Hindlimb muscle (tissue), 1 donor: ENCODE data around the gene CHMP1B. TPM values are rescaled to one million over a fixed set of nuclear protein-coding genes. Genes with fewer than 3 reads are reported as not detected.
A peak's percentile ranks its signal among the peaks of the same experiment; 100 is the strongest.
"Not testable (repeated sequence)": the region's sequence is repeated elsewhere in the genome, so short reads cannot be mapped to it uniquely, and the experiment has no call there.

Experiments used
- DNase-seq: peaks from one replicate; pipeline ENCODE4 v3.0.0-alpha.2; 2013
- polyA plus RNA-seq: library from polyadenylated mRNA; unstranded; fragments of 120-200 nt; gene quantifications from one replicate; pipeline ENCODE4 v1.2.1, GENCODE V29; 2013; ENCODE audit not compliant: insufficient read length

Gene CHMP1B
- polyA plus RNA-seq, 1 donor = 22.3 TPM

DNA sequence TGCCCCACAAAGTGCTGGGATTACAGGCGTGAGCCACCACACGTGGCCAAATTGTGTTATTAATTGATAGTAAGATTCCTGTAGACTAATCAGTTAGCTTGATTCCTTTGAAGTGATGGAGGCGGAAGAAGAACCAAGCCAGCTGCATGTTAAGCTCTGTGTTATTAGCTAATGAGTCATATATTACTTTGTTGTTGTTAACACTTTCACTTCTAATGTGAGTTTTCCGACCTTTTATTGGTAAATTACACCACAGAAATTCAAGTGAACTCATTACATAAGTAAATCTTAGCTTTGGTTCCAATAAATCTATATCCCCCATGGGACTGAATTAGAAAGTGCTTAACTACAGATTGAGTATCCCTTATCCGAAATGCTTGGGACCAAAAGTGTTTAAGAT lies 20.3 kb downstream of the CHMP1B start:
- DNase-seq = no peak

GRCh38 chr18:11872479-11873136 lies 21.4 kb downstream of the CHMP1B start:
- DNase-seq = no peak

- DNase-seq = no peak
These were observed 22.6 kb downstream of the CHMP1B start for GRCh38 chr18:11873670-11874340.

GRCh38 chr18:11874676-11875075 lies 23.5 kb downstream of the CHMP1B start:
- no peak for DNase-seq

GRCh38 chr18:11877497-11878135 lies 26.4 kb downstream of the CHMP1B start:
- DNase-seq = no peak

GRCh38 chr18:11880586-11881304 lies 29.5 kb downstream of the CHMP1B start:
- no peak for DNase-seq

DNA sequence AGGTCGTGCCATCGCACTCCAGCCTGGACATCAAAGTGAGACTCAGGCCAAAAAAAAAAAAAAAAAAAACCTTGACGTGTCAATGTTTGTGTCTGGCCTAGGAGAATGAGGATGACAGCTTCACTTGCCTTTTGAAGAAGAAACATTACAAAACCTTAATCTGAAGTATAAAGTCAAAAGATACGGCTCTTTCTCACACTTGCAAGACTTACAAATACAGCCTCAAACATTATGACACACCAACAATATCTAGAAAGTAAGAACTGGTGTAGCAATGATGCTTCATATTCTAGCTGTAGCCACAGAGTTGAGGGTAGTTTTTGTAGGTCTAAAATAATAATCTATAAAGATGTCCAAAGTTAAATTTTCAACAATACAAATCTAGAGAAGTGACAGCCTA lies 31.4 kb downstream of the CHMP1B start:
- no peak for DNase-seq

GRCh38 chr18:11883153-11883552 lies 31.9 kb downstream of the CHMP1B start:
- peak; percentile 11 for DNase-seq

- no peak for DNase-seq
These were observed 33.3 kb downstream of the CHMP1B start for GRCh38 chr18:11884396-11885030.

DNA sequence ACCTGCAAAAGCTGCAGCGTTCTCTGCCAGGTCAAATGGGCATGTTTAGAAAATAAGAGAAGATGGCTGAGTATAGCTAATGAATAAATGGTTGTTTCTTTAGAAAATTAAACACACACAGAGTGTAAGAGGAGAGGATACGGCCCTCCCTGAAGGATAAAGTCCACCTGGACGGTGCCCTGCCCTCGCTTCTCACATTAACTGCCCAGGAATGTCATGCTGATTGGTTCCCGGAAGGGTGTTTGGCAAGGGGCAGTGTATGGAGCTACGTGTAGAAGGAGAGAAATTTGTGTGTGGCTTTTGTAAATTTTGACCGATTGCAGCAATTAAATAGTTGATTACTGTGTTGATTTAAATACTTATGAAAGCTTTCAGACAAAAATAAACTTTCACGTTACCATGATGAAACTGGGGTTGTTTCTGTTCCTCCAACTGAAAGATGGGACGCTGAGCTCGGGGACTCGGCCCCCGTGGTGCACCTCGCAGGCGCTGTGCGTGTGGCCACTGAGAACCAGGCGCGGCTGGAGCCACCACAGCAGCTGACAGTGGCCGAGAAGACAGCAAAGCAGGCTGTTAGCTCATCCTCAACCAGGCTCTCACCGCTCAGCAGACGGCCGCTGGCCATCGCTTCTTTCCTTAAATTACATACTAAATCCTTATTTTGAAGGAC lies 34.2 kb downstream of the CHMP1B start:
- no peak for DNase-seq

DNA sequence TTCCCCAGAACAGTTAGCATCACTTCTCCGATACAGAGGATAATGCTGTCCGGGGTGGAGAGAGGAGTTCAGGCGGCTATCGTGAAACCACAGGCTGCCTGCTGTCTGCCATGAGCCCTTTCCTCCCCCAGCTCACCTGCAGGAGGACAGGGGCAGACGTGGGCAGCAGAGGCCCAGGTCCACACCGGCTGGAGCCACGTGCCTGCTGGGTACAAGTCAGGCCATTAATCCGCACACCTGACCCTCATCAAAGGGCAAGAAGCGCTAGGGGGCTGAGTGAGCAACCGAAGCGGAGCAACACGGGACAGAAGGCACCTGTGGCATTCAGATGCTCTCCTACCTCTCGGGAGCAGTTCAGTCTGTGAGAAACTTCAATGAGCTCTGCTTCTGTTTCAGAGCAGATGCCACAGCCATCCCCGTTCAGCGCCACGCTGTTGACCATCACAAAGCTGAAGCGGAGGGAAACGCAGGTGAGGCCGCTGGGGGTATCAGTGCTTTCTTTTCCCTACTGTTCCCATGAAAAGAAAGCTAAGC lies 35.4 kb downstream of the CHMP1B start:
- DNase-seq = no peak

DNA sequence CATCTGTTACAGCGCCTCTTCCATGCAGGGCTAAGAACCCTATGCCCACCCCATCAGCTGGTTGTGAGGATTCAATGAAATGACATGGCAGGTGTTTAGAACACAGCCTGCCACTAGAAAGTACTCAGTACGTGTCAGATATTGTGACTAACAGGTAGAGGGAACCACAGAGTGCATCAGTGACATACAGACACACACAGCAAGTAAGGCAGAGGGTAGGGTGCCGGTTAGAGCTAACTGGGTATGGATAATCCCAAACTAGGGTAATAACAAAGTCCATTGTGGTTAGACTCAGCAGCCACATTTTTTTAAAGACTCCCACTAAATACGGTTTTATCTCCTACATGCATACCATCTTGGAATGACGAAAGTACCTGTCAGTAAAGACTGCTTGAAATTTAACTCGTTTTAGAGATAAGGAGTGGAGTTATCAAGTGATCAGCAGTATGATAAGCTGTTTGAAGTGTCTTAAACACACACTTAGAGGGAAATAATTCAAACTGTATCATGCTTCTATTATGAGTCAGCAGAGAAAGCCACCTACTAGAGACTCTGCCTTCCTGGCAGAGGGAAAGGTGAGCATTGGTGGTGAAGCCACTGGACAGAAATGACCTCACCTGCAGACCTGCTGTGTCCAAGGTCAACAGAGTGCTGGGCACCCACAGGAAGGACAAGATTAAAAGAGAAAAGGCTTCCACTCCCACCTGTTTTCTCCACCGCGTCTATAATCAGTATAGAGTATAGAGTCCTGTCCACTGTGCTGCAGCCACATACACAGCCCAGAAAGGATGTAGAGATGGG lies 36.3 kb downstream of the CHMP1B start:
- no peak for DNase-seq

DNA sequence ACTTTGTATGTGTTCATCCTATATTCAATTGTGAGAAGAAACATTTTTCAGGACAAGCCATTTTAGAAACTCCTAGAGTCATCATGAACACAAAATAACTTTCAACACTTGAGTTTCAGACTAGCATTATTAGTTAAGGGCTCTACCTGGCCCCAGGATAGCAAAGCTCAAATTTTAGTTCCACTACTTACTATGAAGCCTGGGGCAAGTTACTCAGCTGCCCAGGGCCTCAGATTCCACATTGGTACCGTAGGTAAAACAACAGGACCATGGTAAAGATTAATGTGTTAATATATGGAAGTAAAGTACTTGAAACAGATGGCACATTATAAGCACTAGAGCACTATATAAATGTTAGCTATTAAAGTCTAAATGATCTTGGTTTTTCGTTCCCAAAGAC lies 37.5 kb downstream of the CHMP1B start:
- no peak for DNase-seq

DNA sequence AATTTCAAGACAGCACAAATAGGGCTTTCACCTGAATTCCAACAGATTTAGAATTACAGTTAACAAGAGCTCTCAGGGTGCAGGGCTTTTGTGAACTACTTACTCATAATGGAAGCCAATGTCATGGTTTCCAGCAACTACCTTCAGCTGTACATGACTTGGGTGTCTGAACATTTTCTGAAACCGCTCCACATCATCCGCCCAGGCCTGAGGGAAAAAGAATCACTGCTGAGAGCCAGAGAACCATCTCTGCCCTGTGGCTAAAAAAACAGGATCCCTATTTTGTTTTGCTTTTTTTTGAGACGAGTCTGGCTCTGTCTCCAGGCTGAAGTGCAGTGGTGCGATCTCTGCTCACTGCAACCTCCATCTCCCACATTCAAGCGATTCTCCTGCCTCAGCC lies 38.1 kb downstream of the CHMP1B start:
- no peak for DNase-seq

GRCh38 chr18:11891737-11892136 lies 40.5 kb downstream of the CHMP1B start:
- DNase-seq = no peak

GRCh38 chr18:11892438-11892837 lies 41.2 kb downstream of the CHMP1B start:
- not testable (repeated sequence) for DNase-seq

DNA sequence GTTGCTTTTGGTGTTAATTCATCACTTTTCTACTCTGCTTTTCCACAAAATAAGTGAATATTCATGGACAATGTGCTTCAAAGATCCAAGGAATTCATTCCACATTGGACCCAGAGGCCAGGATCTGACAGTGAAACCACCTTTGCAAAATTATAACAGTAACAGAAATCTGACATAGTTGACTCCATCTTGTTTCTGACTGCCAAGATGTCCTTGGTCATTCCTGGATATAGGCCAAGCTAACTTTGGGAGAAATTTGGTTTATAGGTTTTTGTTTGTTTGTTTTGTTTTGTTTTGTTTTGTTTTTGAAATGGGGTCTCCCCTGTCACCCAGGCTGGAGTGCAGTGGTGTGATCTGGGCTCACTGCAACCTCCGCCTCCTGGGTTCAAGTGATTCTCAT lies 46.6 kb downstream of the CHMP1B start:
- no peak for DNase-seq

GRCh38 chr18:11899063-11899462 lies 47.9 kb downstream of the CHMP1B start:
- DNase-seq = no peak

DNA sequence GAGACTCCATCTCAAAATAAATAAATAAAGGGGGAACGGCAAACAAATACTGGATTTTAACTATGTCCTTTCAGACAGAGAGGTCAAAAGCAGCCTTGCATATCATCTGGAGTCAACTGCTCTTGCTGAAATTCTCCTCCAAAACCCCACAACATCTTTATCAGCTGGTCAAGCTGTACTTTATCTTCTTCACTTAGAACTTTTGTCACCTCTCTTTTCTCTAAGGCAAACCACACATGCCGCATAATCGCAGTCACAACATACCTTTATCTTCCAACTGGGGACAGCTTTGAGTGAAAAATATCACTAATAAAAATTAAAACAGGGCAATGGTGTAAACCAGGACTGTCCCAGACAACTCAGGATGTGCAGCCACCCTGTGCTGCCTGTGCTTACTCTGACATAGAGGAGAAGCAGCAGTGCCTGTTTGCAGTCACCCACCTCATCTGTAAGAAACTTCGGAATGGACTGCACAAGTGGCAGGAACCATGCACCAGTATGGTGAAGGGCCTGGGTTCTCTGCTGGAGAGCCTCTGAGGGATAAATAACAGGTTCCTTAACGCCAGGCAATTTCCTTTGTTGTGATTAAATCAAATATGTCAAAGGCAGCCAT lies 50.7 kb downstream of the CHMP1B start:
- no peak for DNase-seq

- DNase-seq = no peak
These were observed 51.5 kb downstream of the CHMP1B start for GRCh38 chr18:11902522-11903292.
